T-cell (primary cell): Measurements from ENCODE around the gene CALCOCO2. TPM values are rescaled to one million over a fixed set of nuclear protein-coding genes. Genes with fewer than 3 reads are reported as not detected.

Experiments used
- ATAC-seq, 4 experiments: fragments of 200-7000 bp in 3 of 4; fragments of 150-1000 bp in 1 of 4; cut with Tn5 transposase; replicated peaks in 1 of 4; 1 replicate in 3 of 4; 2 replicates in 1 of 4; pipeline ENCODE4 v1.10.0; 2021; ENCODE audit warnings: moderate library complexity in 3 of 4, mild to moderate bottlenecking in 2 of 4, moderate number of reproducible peaks in 1 of 4
- CTCF ChIA-PET, 2 donors: fragments of 300-600 bp; sonication (Branson Sonifier 250); formaldehyde crosslinking; loops; one replicate each; lab custom pipeline; 2022; ENCODE audit warnings: antibody characterized with exemption in 2 of 2; lab: Charles Lee
- POLR2A ChIA-PET, 2 donors: fragments of 300-600 bp; sonication (Branson Sonifier 250); formaldehyde crosslinking; loops; one replicate each; lab custom pipeline; 2022; ENCODE audit warnings: antibody characterized with exemption in 2 of 2; lab: Charles Lee
- DNase-seq, 35 experiments: peaks; one replicate each; pipeline versions ENCODE4 v3.0.0 to v3.0.0-alpha.2; 2013 to 2023
- H3K27ac ChIP-seq: one replicate; pipeline ENCODE4 v1.5.1; 2013; ENCODE audit warnings: low read length
- H3K27me3 ChIP-seq, 2 experiments: replicated peaks in 1 of 2; 1 replicate in 1 of 2; 2 replicates in 1 of 2; pipeline versions ENCODE4 v1.6.1 to v1.7.0; 2013; ENCODE audit warnings: low read length in 1 of 2, mixed read lengths in 1 of 2; ENCODE audit not compliant: control insufficient read depth in 2 of 2, insufficient read depth in 2 of 2; ENCODE audit errors: extremely low read depth in 1 of 2
- H3K36me3 ChIP-seq, 2 donors: 1 replicate in 1 of 2; 2 replicates in 1 of 2; pipeline versions ENCODE4 v1.6.1 to v1.7.0; 2013; ENCODE audit warnings: low read length in 1 of 2; ENCODE audit not compliant: control insufficient read depth in 2 of 2, insufficient read depth in 1 of 2; ENCODE audit errors: extremely low read depth in 1 of 2
- H3K4me1 ChIP-seq, 2 experiments: 1 replicate in 1 of 2; 2 replicates in 1 of 2; pipeline versions ENCODE4 v1.6.1 to v1.7.0; 2013; ENCODE audit warnings: low read length in 2 of 2, mixed read lengths in 1 of 2; ENCODE audit not compliant: insufficient read depth in 2 of 2, control insufficient read depth in 1 of 2; ENCODE audit errors: extremely low read depth in 1 of 2
- H3K4me3 ChIP-seq, 2 donors: 1 replicate in 1 of 2; 2 replicates in 1 of 2; pipeline versions ENCODE4 v1.5.1 to v1.7.0; 2013; ENCODE audit warnings: mild to moderate bottlenecking in 2 of 2, low read length in 1 of 2, moderate library complexity in 1 of 2; ENCODE audit not compliant: control insufficient read depth in 1 of 2; ENCODE audit errors: extremely low read depth in 1 of 2
- H3K9me3 ChIP-seq: 2 replicates; pipeline ENCODE4 v1.7.0; 2013
- H3K27ac Mint-ChIP-seq, 2 donors: one replicate each; pipeline ENCODE4 v1.8.0; 2020 to 2021; ENCODE audit warnings: mild to moderate bottlenecking in 2 of 2, mixed read lengths in 2 of 2
- H3K27me3 Mint-ChIP-seq, 2 donors: one replicate each; pipeline ENCODE4 v1.8.0; 2021 to 2022; ENCODE audit warnings: mixed read lengths in 2 of 2
- H3K36me3 Mint-ChIP-seq: one replicate; pipeline ENCODE4 v1.8.0; 2021; ENCODE audit warnings: mixed read lengths
- H3K4me1 Mint-ChIP-seq, 3 donors: one replicate each; pipeline ENCODE4 v1.8.0; 2020 to 2022; ENCODE audit warnings: mixed read lengths in 3 of 3, mild to moderate bottlenecking in 1 of 3
- H3K4me3 Mint-ChIP-seq, 3 donors: one replicate each; pipeline ENCODE4 v1.8.0; 2020 to 2022; ENCODE audit warnings: mild to moderate bottlenecking in 3 of 3, mixed read lengths in 3 of 3, moderate library complexity in 3 of 3
- H3K9me3 Mint-ChIP-seq, 3 donors: one replicate each; pipeline ENCODE4 v1.8.0; 2020 to 2022; ENCODE audit warnings: mixed read lengths in 3 of 3
- WGBS: methylation state at CpG from one replicate; pipeline ENCODE4 v1.1.5; 2013; ENCODE audit warnings: missing lambda C conversion rate; ENCODE audit not compliant: insufficient coverage; 5-methylcytosine and 5-hydroxymethylcytosine counted together
- total RNA-seq, 35 experiments: library from RNA in 6 of 35; stranded (reverse) in 6 of 35; fragments of 120-200 nt in 1 of 35; gene quantifications; one replicate each; pipeline versions ENCODE4 v1.2.1 to v1.2.4 and lab custom pipeline; 2013 to 2026

Gene CALCOCO2
- total RNA-seq, 5 donors from 2014 or later (not counting 1 experiment from before 2014, with no cell fraction given): 103 to 161 (median 129) TPM

DNA sequence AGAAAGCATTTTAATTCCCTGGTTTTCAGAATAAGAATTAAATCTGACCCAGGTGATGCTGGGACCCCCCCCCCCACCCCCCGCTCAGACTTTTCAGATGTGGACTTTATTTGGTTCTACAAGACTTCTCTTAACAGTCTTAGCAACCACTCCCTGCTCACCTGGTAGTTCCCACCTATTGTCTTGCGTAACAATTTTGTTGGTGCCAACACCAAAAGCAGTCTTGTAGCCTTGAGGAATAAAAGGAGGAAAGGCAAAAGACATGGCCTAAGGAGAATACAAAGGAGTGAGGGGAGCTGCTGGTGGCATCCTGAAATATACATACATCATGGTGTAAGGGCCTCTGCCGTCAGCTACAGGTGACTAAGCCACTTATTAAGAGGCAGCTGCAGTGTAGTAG is 18.8 kb upstream of the CALCOCO2 start:
- Histone ChIP-seq H3K9me3 (no peaks in the 10 kb centered on the region), H3K4me3 (no peak overlapping the region), H3K27ac (no peak overlapping the region), H3K27me3 (peaks cover 0 to 34% of the 10 kb centered on the region in 2 experiments), H3K36me3 (no peaks in the 10 kb centered on the region), H3K4me1 (peaks cover 2 to 12% of the 10 kb centered on the region in 2 experiments)
- Mint-ChIP-seq H3K4me3 (no peak overlapping the region), H3K27ac (no peak overlapping the region), H3K27me3 (peaks cover 0 to 23% of the 10 kb centered on the region in 2 donors), H3K36me3 (no peaks in the 10 kb centered on the region), H3K9me3 (no peaks in the 10 kb centered on the region), H3K4me1 (peaks cover 9 to 13% (median 10%) of the 10 kb centered on the region in 3 donors)
- CTCF ChIA-PET: interaction anchor here (0.5 to 7.8 kb wide), 9 partner anchors 9 to 119 kb away, joined by 3 to 96 read pairs (median 5); no protein-coding TSS in a partner anchor
- DNase-seq (no peak), ATAC-seq (no peak)
- POLR2A ChIA-PET: interaction anchor here in 1 of 2 donors (0.7 kb wide), 1 partner anchor 24 kb away, joined by 11 read pairs; no protein-coding TSS in a partner anchor
- no CpG with 5 or more reads among the region's 3 CpGs for WGBS

DNA sequence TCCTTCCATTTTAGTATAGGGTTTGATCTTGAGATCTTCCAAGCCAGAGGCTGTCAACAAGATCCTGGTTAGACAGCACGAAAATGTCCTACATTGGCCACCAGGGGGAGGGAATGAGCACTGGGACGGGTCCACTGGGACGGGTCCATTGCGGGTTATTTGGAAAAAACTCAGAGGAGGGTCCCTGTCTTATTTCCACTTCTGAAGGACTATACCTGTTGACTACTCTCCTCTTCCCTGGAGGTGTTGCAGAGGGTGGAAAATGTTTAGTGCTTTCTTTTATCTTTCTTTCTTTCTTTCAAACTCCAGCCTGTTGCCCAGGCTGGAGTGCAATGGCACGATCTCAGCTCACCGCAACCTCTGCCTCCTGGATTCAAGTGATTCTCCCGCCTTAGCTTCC is 16.3 kb upstream of the CALCOCO2 start:
- H3K36me3 Mint-ChIP-seq: no peaks in the 10 kb centered on the region
- H3K4me3 ChIP-seq: no peak overlapping the region
- H3K27ac ChIP-seq: no peak overlapping the region
- ChIA-PET CTCF (interaction anchor here (0.6 to 7.8 kb wide), 6 partner anchors 8 to 95 kb away, joined by 3 to 96 read pairs (median 6); no protein-coding TSS in a partner anchor), POLR2A (interaction anchor here in 1 of 2 donors (0.6 to 0.9 kb wide), 3 partner anchors 10 to 166 kb away, joined by 3 to 4 read pairs (median 4); no protein-coding TSS in a partner anchor)
- H3K27ac Mint-ChIP-seq: no peak overlapping the region
- WGBS: 0% methylated on average over 1 of the region's 7 CpGs
- no peaks in the 10 kb centered on the region for H3K9me3 ChIP-seq
- H3K27me3 ChIP-seq: peaks cover 2 to 53% of the 10 kb centered on the region in 2 experiments
- H3K27me3 Mint-ChIP-seq: peaks cover 0 to 33% of the 10 kb centered on the region in 2 donors
- peak in 33 of 35 experiments; percentile 8 to 80 (median 46) for DNase-seq
- H3K9me3 Mint-ChIP-seq: no peaks in the 10 kb centered on the region
- H3K4me1 Mint-ChIP-seq: peaks cover 11 to 22% (median 18%) of the 10 kb centered on the region in 3 donors
- no peak overlapping the region for H3K4me3 Mint-ChIP-seq
- ATAC-seq: peak in 2 of 4 experiments; percentile 27 to 31
- H3K4me1 ChIP-seq: peaks cover 2 to 22% of the 10 kb centered on the region in 2 experiments
- H3K36me3 ChIP-seq: no peaks in the 10 kb centered on the region

DNA sequence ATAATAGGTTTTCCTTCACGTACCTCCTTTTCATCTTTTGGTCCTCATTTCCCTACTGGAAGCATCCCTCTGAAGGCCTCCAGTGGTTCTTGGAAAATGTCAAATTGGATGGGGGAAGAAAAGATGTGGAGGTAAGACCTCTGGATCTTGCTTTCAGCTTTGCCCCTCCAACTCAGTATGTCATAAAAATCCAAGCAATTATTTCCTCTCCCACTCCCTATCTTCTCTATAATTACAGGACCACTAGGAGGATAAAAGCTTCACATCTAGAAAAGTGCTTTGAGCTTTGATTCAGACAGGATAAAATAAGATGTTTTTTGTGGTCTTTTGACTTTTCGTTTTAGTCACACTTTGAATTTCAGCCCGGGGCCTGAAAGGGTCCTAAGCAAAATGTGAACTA is 15.5 kb upstream of the CALCOCO2 start:
- H3K4me3 Mint-ChIP-seq: peak overlapping the region in 1 of 3 donors; percentile 71
- no peaks in the 10 kb centered on the region for H3K9me3 Mint-ChIP-seq
- Histone ChIP-seq H3K9me3 (no peaks in the 10 kb centered on the region), H3K36me3 (no peaks in the 10 kb centered on the region), H3K27me3 (peaks cover 2 to 58% of the 10 kb centered on the region in 2 experiments), H3K27ac (no peak overlapping the region), H3K4me1 (peaks cover 2 to 22% of the 10 kb centered on the region in 2 experiments), H3K4me3 (no peak overlapping the region)
- DNase-seq (no peak), ATAC-seq (no peak)
- H3K36me3 Mint-ChIP-seq: no peaks in the 10 kb centered on the region
- H3K27ac Mint-ChIP-seq: no peak overlapping the region
- peaks cover 0 to 36% of the 10 kb centered on the region in 2 donors for H3K27me3 Mint-ChIP-seq
- peaks cover 11 to 22% (median 18%) of the 10 kb centered on the region in 3 donors for H3K4me1 Mint-ChIP-seq
- CTCF ChIA-PET: interaction anchor here (0.6 to 7.8 kb wide), 8 partner anchors 20 to 879 kb away, joined by 3 to 96 read pairs (median 6); no protein-coding TSS in a partner anchor
- POLR2A ChIA-PET: interaction anchor here in 1 of 2 donors (0.5 kb wide), 1 partner anchor 1140 kb away, joined by 3 read pairs; no protein-coding TSS in a partner anchor
- 7% methylated on average over 2 of the region's 3 CpGs for WGBS

DNA sequence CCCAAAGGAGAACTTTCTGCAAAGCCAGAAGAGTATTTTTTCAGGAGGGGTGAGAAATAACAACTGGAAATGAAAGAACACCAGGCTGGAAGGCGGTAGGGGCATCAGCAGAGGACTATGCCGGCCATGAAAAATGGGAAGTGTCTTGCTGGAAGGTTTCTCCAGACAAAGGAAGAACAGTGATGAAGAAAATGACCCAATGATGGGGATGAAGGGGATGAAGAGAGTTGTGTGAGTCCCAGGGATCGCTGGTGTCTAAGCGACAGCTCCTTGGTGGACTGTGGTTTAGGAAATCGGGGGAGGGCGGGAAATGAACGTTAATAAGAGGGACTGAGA is 14.4 kb upstream of the CALCOCO2 start:
- Mint-ChIP-seq H3K9me3 (no peaks in the 10 kb centered on the region), H3K4me3 (peak overlapping the region; percentile 71 to 82 (median 73)), H3K4me1 (peaks cover 11 to 22% (median 18%) of the 10 kb centered on the region in 3 donors), H3K36me3 (no peaks in the 10 kb centered on the region), H3K27me3 (peaks cover 7 to 38% of the 10 kb centered on the region in 2 donors), H3K27ac (no peak overlapping the region)
- Histone ChIP-seq H3K9me3 (no peaks in the 10 kb centered on the region), H3K27me3 (peaks cover 2 to 68% of the 10 kb centered on the region in 2 experiments), H3K36me3 (no peaks in the 10 kb centered on the region), H3K4me3 (peak overlapping the region; percentile 43 to 64), H3K27ac (no peak overlapping the region), H3K4me1 (peaks cover 2 to 22% of the 10 kb centered on the region in 2 experiments)
- DNase-seq (no peak), ATAC-seq (no peak)
- 18% methylated on average over 7 of the region's 7 CpGs for WGBS
- POLR2A ChIA-PET: interaction anchor here in 1 of 2 donors (0.5 kb wide), 1 partner anchor 463 kb away, joined by 4 read pairs; no protein-coding TSS in a partner anchor
- CTCF ChIA-PET: interaction anchor here (0.6 to 7.8 kb wide), 8 partner anchors 19 to 141 kb away, joined by 3 to 96 read pairs (median 6); no protein-coding TSS in a partner anchor

DNA sequence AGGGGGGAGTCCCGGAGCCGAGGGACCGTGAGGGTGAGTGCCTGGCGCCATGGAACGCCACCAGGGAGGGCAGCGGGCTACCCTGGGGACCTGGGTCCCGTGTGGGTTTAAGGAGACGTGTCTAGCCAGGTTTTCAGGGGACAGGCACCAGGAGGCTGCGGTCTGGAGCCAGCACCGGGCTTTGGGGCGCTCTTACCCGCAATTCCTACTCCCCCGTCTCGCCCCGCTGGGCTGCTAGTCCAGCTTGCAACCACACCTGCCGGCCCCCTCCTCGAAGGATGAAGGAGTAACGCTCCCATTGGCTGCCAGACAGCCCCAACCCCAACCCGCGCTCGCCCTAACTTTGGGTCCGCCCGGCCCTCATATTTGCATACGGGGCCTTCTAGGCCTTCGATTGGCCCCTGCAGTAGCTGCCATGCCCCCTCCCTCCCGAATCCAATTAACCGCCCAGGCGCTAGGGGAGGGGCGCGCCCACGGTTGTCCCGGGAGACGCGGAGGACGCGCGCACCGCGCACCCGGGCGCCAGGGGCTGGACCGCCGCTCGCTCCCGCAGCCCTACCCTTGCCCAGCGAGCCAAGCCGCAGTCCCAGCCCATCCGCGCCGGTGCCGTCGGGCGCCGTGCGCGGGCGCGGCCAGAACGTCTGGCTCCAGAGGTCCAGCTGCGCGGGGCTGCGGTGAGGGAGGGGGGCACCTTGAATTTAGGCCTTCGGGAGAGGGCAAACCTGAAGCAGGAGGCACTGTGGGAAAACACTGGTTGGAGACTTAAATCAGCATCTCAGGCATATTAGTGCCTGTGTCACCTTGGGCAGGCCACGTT is 13.9 kb upstream of the CALCOCO2 start, which contains the start of gene TTLL6:
Gene TTLL6, minus strand, starts transcription at position 456 of the 817 bp plus-strand sequence. Its CDS starts 157 bp downstream, at position 299.
- H3K27me3 ChIP-seq: peaks cover 2 to 67% of the 10 kb centered on the region in 2 experiments
- Mint-ChIP-seq H3K4me3 (peak within 1 kb of the TSS; percentile 71 to 82 (median 73)), H3K27me3 (peaks cover 7 to 38% of the 10 kb centered on the region in 2 donors), H3K27ac (no peak within 1 kb of the TSS), H3K4me1 (peaks cover 11 to 22% (median 18%) of the 10 kb centered on the region in 3 donors), H3K9me3 (no peaks in the 10 kb centered on the region), H3K36me3 (no peaks in the 10 kb centered on the region)
- peak; percentile 32 to 87 (median 78) for DNase-seq
- 2% methylated on average over 59 of the region's 64 CpGs for WGBS
- peaks cover 2 to 22% of the 10 kb centered on the region in 2 experiments for H3K4me1 ChIP-seq
- H3K4me3 ChIP-seq: peak within 1 kb of the TSS; percentile 43 to 64
- ChIA-PET CTCF (interaction anchor here (0.8 to 7.8 kb wide), 5 partner anchors 15 to 67 kb away, joined by 4 to 96 read pairs (median 15); no protein-coding TSS in a partner anchor), POLR2A (interaction anchor here (0.5 kb wide), 2 partner anchors 72 to 464 kb away, joined by 3 to 4 read pairs; no protein-coding TSS in a partner anchor)
- ATAC-seq: peak; percentile 96
- no peaks in the 10 kb centered on the region for H3K36me3 ChIP-seq
- no peak within 1 kb of the TSS for H3K27ac ChIP-seq
- H3K9me3 ChIP-seq: no peaks in the 10 kb centered on the region
